Thoracic aorta (tissue), 2 donors: ENCODE measurements around the gene ATG3. TPM values are rescaled to one million over a fixed set of nuclear protein-coding genes. Genes with fewer than 3 reads are reported as not detected.

Source experiments
- ATAC-seq: fragments of 150-250 bp; one replicate; pipeline ENCODE4 v1.8.0; 2017; ENCODE audit warnings: low read depth; ENCODE audit not compliant: insufficient number of reproducible peaks, low FRiP score
- DNase-seq: peaks from one replicate; pipeline ENCODE4 v3.0.0-alpha.2; 2020; ENCODE audit warnings: low spot score
- H3K27ac ChIP-seq, 2 donors: fragments of 200-600 bp; sonication (generic); 1 replicate in 1 of 2; 2 replicates in 1 of 2; pipeline ENCODE4 v1.5.1; 2016; ENCODE audit warnings: mild to moderate bottlenecking in 2 of 2, moderate library complexity in 2 of 2
- H3K27me3 ChIP-seq: fragments of 200-600 bp; sonication (generic); replicated peaks from 2 replicates; pipeline ENCODE4 v1.6.0; 2016; ENCODE audit warnings: mild to moderate bottlenecking; ENCODE audit not compliant: insufficient read depth
- H3K36me3 ChIP-seq: fragments of 200-600 bp; sonication (generic); one replicate; pipeline ENCODE4 v1.5.1; 2016
- H3K4me1 ChIP-seq, 2 donors: fragments of 200-600 bp; sonication (generic); 1 replicate in 1 of 2; 2 replicates in 1 of 2; pipeline versions ENCODE4 v1.5.1 to v1.6.0; 2016; ENCODE audit warnings: low read depth in 2 of 2, mild to moderate bottlenecking in 1 of 2; ENCODE audit not compliant: control insufficient read depth in 1 of 2
- H3K4me3 ChIP-seq: fragments of 200-600 bp; sonication (generic); 2 replicates; pipeline ENCODE4 v1.5.1; 2016; ENCODE audit warnings: mild to moderate bottlenecking
- H3K9me3 ChIP-seq: fragments of 200-600 bp; sonication (generic); 2 replicates; pipeline ENCODE4 v1.5.1; 2016
- total RNA-seq, 2 donors: library from RNA; depleted of rRNA; stranded (reverse); fragments of >200 nt; gene quantifications; one replicate each; pipeline versions ENCODE4 v1.1.0 to v1.2.3, GENCODE V29; 2016
- TF ChIP-seq, protein P1 (sequence below): fragments of 200-600 bp; sonication (generic); IDR thresholded peaks from one replicate; pipeline ENCODE4 v1.5.1; 2019; ENCODE audit warnings: antibody characterized with exemption

Gene ATG3
- total RNA-seq, 2 donors from 2014 or later: 37.5 to 52.6 TPM

GRCh38 chr3:112604536-112604935 is 42.8 kb upstream of the ATG3 start:
- Histone ChIP-seq H3K4me3 (no peak overlapping the region), H3K27me3 (no peaks in the 10 kb centered on the region), H3K9me3 (no peaks in the 10 kb centered on the region), H3K27ac (no peak overlapping the region), H3K36me3 (no peaks in the 10 kb centered on the region), H3K4me1 (peaks cover 0 to 4% of the 10 kb centered on the region in 2 donors)
- TF ChIP-seq, protein P1, sequence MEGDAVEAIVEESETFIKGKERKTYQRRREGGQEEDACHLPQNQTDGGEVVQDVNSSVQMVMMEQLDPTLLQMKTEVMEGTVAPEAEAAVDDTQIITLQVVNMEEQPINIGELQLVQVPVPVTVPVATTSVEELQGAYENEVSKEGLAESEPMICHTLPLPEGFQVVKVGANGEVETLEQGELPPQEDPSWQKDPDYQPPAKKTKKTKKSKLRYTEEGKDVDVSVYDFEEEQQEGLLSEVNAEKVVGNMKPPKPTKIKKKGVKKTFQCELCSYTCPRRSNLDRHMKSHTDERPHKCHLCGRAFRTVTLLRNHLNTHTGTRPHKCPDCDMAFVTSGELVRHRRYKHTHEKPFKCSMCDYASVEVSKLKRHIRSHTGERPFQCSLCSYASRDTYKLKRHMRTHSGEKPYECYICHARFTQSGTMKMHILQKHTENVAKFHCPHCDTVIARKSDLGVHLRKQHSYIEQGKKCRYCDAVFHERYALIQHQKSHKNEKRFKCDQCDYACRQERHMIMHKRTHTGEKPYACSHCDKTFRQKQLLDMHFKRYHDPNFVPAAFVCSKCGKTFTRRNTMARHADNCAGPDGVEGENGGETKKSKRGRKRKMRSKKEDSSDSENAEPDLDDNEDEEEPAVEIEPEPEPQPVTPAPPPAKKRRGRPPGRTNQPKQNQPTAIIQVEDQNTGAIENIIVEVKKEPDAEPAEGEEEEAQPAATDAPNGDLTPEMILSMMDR: no peak
- ATAC-seq (no peak), DNase-seq (no peak)

GRCh38 chr3:112602217-112602838 is 40.6 kb upstream of the ATG3 start:
- DNase-seq (no peak), ATAC-seq (no peak)
- Histone ChIP-seq H3K36me3 (peaks cover 4% of the 10 kb centered on the region), H3K4me3 (no peak overlapping the region), H3K4me1 (peaks cover 0 to 4% of the 10 kb centered on the region in 2 donors), H3K27ac (no peak overlapping the region), H3K9me3 (no peaks in the 10 kb centered on the region), H3K27me3 (no peaks in the 10 kb centered on the region)
- TF ChIP-seq, protein P1: no peak

- DNase-seq: no peak
- Histone ChIP-seq H3K9me3 (no peaks in the 10 kb centered on the region), H3K4me3 (no peak overlapping the region), H3K27ac (no peak overlapping the region), H3K36me3 (peaks cover 10% of the 10 kb centered on the region), H3K27me3 (no peaks in the 10 kb centered on the region), H3K4me1 (no peaks in the 10 kb centered on the region)
- ATAC-seq: no peak
- TF ChIP-seq, protein P1: no peak
These were observed 37.0 kb upstream of the ATG3 start for GRCh38 chr3:112598731-112599130.

DNA sequence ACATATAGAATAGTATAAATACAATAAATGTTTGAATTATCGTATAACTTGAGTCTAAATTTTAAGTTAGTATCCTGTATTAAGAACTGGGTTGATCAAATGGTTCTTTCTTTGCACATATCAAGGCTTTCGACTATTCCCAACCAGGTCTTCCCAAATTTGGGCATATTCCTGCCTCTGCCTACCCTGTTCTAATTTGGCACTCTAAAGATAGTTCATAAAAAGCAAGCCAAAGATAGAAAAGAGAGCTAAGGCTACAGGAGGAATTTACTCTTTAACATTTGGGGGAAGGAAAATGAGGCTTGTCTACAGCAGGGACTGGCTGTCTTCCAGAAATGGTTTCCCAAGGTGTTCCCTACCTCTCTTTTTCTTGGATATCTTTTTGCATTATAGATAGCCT is 36.2 kb upstream of the ATG3 start:
- DNase-seq (no peak), ATAC-seq (no peak)
- H3K36me3 ChIP-seq: peaks cover 15% of the 10 kb centered on the region
- H3K27me3 ChIP-seq: no peaks in the 10 kb centered on the region
- no peak overlapping the region for H3K27ac ChIP-seq
- TF ChIP-seq, protein P1: no peak
- no peaks in the 10 kb centered on the region for H3K4me1 ChIP-seq
- no peak overlapping the region for H3K4me3 ChIP-seq
- no peaks in the 10 kb centered on the region for H3K9me3 ChIP-seq

- no peaks in the 10 kb centered on the region for H3K27me3 ChIP-seq
- no peak for ATAC-seq
- H3K9me3 ChIP-seq: no peaks in the 10 kb centered on the region
- peaks cover 21% of the 10 kb centered on the region for H3K36me3 ChIP-seq
- DNase-seq: no peak
- H3K27ac ChIP-seq: no peak overlapping the region
- no peaks in the 10 kb centered on the region for H3K4me1 ChIP-seq
- TF ChIP-seq, protein P1: no peak
- no peak overlapping the region for H3K4me3 ChIP-seq
These were observed 33.1 kb upstream of the ATG3 start for GRCh38 chr3:112594856-112595255.
